ENCODE results near the gene PTPRE. TPM values are rescaled to one million over a fixed set of nuclear protein-coding genes. Genes with fewer than 3 reads are reported as not detected.
A peak's percentile ranks its signal among the peaks of the same experiment; 100 is the strongest.

The PTPRE gene
- total and polyA plus RNA-seq, 4 experiments from 2014 or later: 6.5 to 27.6 (median 18.9) TPM

DNA sequence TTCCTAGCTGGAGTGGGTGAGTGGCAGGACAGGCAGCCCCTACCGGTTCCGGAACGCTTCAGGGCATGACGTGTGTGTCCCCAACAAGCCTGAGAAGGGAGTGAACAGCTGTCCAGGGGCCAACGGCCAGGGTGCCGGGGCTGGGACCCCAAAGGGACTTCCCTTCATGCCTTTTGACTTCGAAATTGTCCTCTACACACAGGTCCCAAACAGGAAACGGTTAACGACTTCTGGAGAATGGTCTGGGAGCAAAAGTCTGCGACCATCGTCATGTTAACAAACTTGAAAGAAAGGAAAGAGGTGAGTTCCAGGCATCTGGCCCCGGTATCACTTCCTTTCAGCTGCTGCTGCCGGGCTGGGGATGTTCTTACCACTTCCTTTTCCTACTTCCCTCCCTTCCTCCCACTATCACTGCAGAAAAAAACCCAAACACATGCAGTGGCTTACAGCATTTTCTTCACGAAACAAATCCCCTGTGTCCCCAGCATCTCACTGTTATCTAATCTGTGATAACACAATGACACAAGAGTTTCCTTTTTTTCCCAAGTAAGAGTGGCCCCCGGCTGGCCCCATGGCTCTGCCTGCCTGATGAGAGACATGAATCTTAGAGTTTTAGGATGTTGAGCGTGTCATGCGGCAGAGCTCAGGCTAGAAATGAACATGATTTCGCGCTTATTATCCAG lies 156.1 kb downstream of the PTPRE start:
- no peaks in the 10 kb centered on the region for H3K27me3 Mint-ChIP-seq
- peaks cover 57 to 86% (median 73%) of the 10 kb centered on the region in 4 donors for H3K4me1 Mint-ChIP-seq
- H3K27ac ChIP-seq (ENCODE audit: low read depth, low read length): peak overlapping the region; percentile 67
- no peaks in the 10 kb centered on the region for H3K27me3 ChIP-seq (ENCODE audit: insufficient read depth, low read length)
- H3K4me3 ChIP-seq (ENCODE audit: low read length in 2 of 2): peak overlapping the region; percentile 31 to 54
- no peaks in the 10 kb centered on the region for H3K9me3 Mint-ChIP-seq
- peak; percentile 70 to 82 (median 74) for DNase-seq
- H3K4me3 Mint-ChIP-seq: peak overlapping the region; percentile 71 to 92 (median 83)
- peaks cover 18% of the 10 kb centered on the region for H3K36me3 ChIP-seq (ENCODE audit: insufficient read depth, low read length)
- ChIA-PET CTCF (ENCODE audit: partially characterized antibody) (interaction anchor here (0.6 to 19.7 kb wide), 11 partner anchors 9 to 648 kb away, joined by 3 to 509 read pairs (median 7); partner anchors contain the start of gene PTPRE), POLR2A (ENCODE audit: partially characterized antibody) (interaction anchor here (0.9 to 7.0 kb wide), 8 partner anchors 11 to 118 kb away, joined by 3 to 169 read pairs (median 8); no protein-coding TSS in a partner anchor)
- H3K4me1 ChIP-seq (ENCODE audit: insufficient read depth, low read length): peaks cover 53% of the 10 kb centered on the region
- peak overlapping the region; percentile 83 to 95 (median 92) for H3K27ac Mint-ChIP-seq
- intact Hi-C loops (cut with micrococcal nuclease): loop anchor here (1.0 kb wide), 1 partner anchor 16 kb away; no protein-coding TSS in a partner anchor
- peaks cover 35 to 68% of the 10 kb centered on the region in 2 donors for H3K36me3 Mint-ChIP-seq
- H3K9me3 ChIP-seq (ENCODE audit: control insufficient read depth in 1 of 2, low read length in 2 of 2): no peaks in the 10 kb centered on the region

- Mint-ChIP-seq H3K36me3 (peaks cover 39 to 66% of the 10 kb centered on the region in 2 donors), H3K27me3 (no peaks in the 10 kb centered on the region), H3K27ac (peak overlapping the region; percentile 83 to 95 (median 92)), H3K4me3 (peak overlapping the region; percentile 71 to 92 (median 83)), H3K4me1 (peaks cover 57 to 86% (median 71%) of the 10 kb centered on the region in 4 donors), H3K9me3 (no peaks in the 10 kb centered on the region)
- Histone ChIP-seq H3K4me1 (ENCODE audit: insufficient read depth, low read length) (peaks cover 53% of the 10 kb centered on the region), H3K4me3 (ENCODE audit: low read length in 2 of 2) (peak overlapping the region in 1 of 2 donors; percentile 54), H3K36me3 (ENCODE audit: insufficient read depth, low read length) (peaks cover 25% of the 10 kb centered on the region), H3K27ac (ENCODE audit: low read depth, low read length) (peak overlapping the region; percentile 67), H3K27me3 (ENCODE audit: insufficient read depth, low read length) (no peaks in the 10 kb centered on the region), H3K9me3 (ENCODE audit: control insufficient read depth in 1 of 2, low read length in 2 of 2) (no peaks in the 10 kb centered on the region)
- intact Hi-C loops (cut with micrococcal nuclease): loop anchor here (1.0 kb wide), 1 partner anchor 16 kb away; no protein-coding TSS in a partner anchor
- ChIA-PET CTCF (ENCODE audit: partially characterized antibody) (interaction anchor here (1.0 to 19.7 kb wide), 10 partner anchors 8 to 158 kb away, joined by 3 to 509 read pairs (median 7); partner anchors contain the start of gene PTPRE), POLR2A (ENCODE audit: partially characterized antibody) (interaction anchor here (1.2 to 7.0 kb wide), 7 partner anchors 12 to 117 kb away, joined by 3 to 169 read pairs (median 9); no protein-coding TSS in a partner anchor)
- DNase-seq: no peak
These were observed 156.8 kb downstream of the PTPRE start for GRCh38 chr10:128063736-128064107.

- intact Hi-C loops (cut with micrococcal nuclease): no loop called here
- Mint-ChIP-seq H3K36me3 (peaks cover 42 to 64% of the 10 kb centered on the region in 2 donors), H3K4me3 (peak overlapping the region; percentile 71 to 92 (median 80)), H3K27ac (peak overlapping the region; percentile 83 to 95 (median 90)), H3K27me3 (no peaks in the 10 kb centered on the region), H3K9me3 (no peaks in the 10 kb centered on the region), H3K4me1 (peaks cover 60 to 87% (median 72%) of the 10 kb centered on the region in 4 donors)
- Histone ChIP-seq H3K27ac (ENCODE audit: low read depth, low read length) (peak overlapping the region; percentile 67), H3K9me3 (ENCODE audit: control insufficient read depth in 1 of 2, low read length in 2 of 2) (no peaks in the 10 kb centered on the region), H3K4me3 (ENCODE audit: low read length in 2 of 2) (peak overlapping the region in 1 of 2 donors; percentile 54), H3K4me1 (ENCODE audit: insufficient read depth, low read length) (peaks cover 56% of the 10 kb centered on the region), H3K27me3 (ENCODE audit: insufficient read depth, low read length) (no peaks in the 10 kb centered on the region), H3K36me3 (ENCODE audit: insufficient read depth, low read length) (peaks cover 27% of the 10 kb centered on the region)
- peak; percentile 71 to 89 (median 75) for DNase-seq
- ChIA-PET POLR2A (ENCODE audit: partially characterized antibody) (interaction anchor here (0.7 to 7.0 kb wide), 11 partner anchors 17 to 157 kb away, joined by 3 to 169 read pairs (median 4); partner anchors contain the start of gene PTPRE), CTCF (ENCODE audit: partially characterized antibody) (interaction anchor here (1.0 to 19.7 kb wide), 8 partner anchors 7 to 147 kb away, joined by 3 to 509 read pairs (median 7); no protein-coding TSS in a partner anchor)
These were observed 157.4 kb downstream of the PTPRE start for GRCh38 chr10:128064108-128064969.

DNA sequence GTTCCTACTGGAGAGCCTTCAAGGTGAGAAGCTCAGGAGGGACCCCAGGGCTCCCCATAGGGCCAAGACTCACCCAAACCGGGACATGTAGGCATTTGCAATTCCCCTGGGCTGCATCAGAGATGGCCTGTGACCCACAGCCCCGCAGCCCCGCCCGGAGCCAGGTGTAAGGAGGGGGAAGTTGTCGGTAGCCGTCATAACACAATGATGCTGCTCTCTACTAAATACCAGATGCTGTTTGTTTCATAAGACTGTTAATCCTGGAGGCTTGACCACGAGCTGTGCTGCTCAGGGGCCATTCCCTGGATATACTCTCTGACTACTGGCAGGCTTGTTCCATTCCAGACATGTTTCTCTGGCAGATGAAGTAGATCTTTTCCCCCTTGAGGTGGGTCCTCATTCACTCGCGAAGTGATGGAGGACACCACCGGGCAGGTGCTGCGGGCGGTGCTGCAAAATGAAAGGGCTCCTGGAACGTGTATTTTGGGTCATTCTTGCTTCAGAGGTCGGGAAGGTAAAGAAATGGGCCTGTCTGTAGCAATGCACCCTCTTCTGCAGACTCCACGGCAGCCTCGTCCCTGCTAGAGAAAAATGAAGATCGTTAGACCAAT lies 158.2 kb downstream of the PTPRE start:
- Mint-ChIP-seq H3K9me3 (no peaks in the 10 kb centered on the region), H3K4me3 (peak overlapping the region; percentile 71 to 92 (median 80)), H3K36me3 (peaks cover 43 to 64% of the 10 kb centered on the region in 2 donors), H3K27ac (peak overlapping the region; percentile 83 to 95 (median 90)), H3K27me3 (no peaks in the 10 kb centered on the region), H3K4me1 (peaks cover 60 to 82% (median 71%) of the 10 kb centered on the region in 4 donors)
- Histone ChIP-seq H3K27ac (ENCODE audit: low read depth, low read length) (peak overlapping the region; percentile 67), H3K27me3 (ENCODE audit: insufficient read depth, low read length) (no peaks in the 10 kb centered on the region), H3K9me3 (ENCODE audit: control insufficient read depth in 1 of 2, low read length in 2 of 2) (no peaks in the 10 kb centered on the region), H3K36me3 (ENCODE audit: insufficient read depth, low read length) (peaks cover 33% of the 10 kb centered on the region), H3K4me1 (ENCODE audit: insufficient read depth, low read length) (peaks cover 56% of the 10 kb centered on the region), H3K4me3 (ENCODE audit: low read length in 2 of 2) (peak overlapping the region in 1 of 2 donors; percentile 54)
- DNase-seq: no peak
- POLR2A ChIA-PET (ENCODE audit: partially characterized antibody): interaction anchor here (0.7 to 7.0 kb wide), 8 partner anchors 18 to 158 kb away, joined by 3 to 169 read pairs (median 4); partner anchors contain the start of gene PTPRE
- CTCF ChIA-PET (ENCODE audit: partially characterized antibody): interaction anchor here (0.7 to 19.7 kb wide), 4 partner anchors 12 to 147 kb away, joined by 3 to 509 read pairs (median 10); no protein-coding TSS in a partner anchor
- intact Hi-C loops (cut with micrococcal nuclease): no loop called here

- peak overlapping the region; percentile 67 for H3K27ac ChIP-seq (ENCODE audit: low read depth, low read length)
- Mint-ChIP-seq H3K9me3 (no peaks in the 10 kb centered on the region), H3K27ac (peak overlapping the region in 5 of 7 donors; percentile 36 to 93 (median 83)), H3K27me3 (no peaks in the 10 kb centered on the region), H3K4me3 (peak overlapping the region in 7 of 8 donors; percentile 5 to 92 (median 76)), H3K36me3 (peaks cover 40 to 62% of the 10 kb centered on the region in 2 donors), H3K4me1 (peaks cover 57 to 74% (median 66%) of the 10 kb centered on the region in 4 donors)
- intact Hi-C loops (cut with micrococcal nuclease): no loop called here
- H3K27me3 ChIP-seq (ENCODE audit: insufficient read depth, low read length): no peaks in the 10 kb centered on the region
- DNase-seq: no peak
- peaks cover 42% of the 10 kb centered on the region for H3K36me3 ChIP-seq (ENCODE audit: insufficient read depth, low read length)
- ChIA-PET CTCF (ENCODE audit: partially characterized antibody) (interaction anchor here (2.0 to 19.7 kb wide), 2 partner anchors 13 to 32 kb away, joined by 7 to 509 read pairs; no protein-coding TSS in a partner anchor), POLR2A (ENCODE audit: partially characterized antibody) (interaction anchor here (1.3 to 7.0 kb wide), 2 partner anchors 19 to 37 kb away, joined by 3 to 169 read pairs; no protein-coding TSS in a partner anchor)
- H3K9me3 ChIP-seq (ENCODE audit: control insufficient read depth in 1 of 2, low read length in 2 of 2): no peaks in the 10 kb centered on the region
- peaks cover 56% of the 10 kb centered on the region for H3K4me1 ChIP-seq (ENCODE audit: insufficient read depth, low read length)
- H3K4me3 ChIP-seq (ENCODE audit: low read length in 2 of 2): no peak overlapping the region
These were observed 159.1 kb downstream of the PTPRE start for GRCh38 chr10:128065881-128066534.

DNA sequence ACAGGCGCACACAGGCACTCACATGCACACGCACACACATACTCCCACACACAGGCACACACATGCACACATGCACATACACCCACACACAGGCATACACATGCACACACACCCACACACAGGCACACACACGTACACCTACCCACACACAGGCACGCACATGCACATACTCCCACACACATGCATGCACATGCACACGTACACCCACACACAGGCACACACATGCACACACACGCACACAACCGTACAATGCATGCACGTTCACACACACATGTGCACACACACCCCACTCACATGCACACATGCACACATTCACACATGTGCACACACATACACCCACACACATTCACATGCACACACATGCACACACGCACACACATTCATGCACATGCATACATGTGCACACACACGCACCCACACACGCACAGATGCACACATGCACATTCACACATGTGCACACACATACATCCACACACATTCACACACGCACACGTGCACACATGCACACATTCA lies 160.0 kb downstream of the PTPRE start:
- ChIA-PET POLR2A (ENCODE audit: partially characterized antibody) (interaction anchor here (7.0 kb wide), 1 partner anchor 20 kb away, joined by 169 read pairs; no protein-coding TSS in a partner anchor), CTCF (ENCODE audit: partially characterized antibody) (interaction anchor here (19.7 kb wide), 1 partner anchor 33 kb away, joined by 509 read pairs; no protein-coding TSS in a partner anchor)
- H3K36me3 Mint-ChIP-seq: peaks cover 44 to 68% of the 10 kb centered on the region in 2 donors

More for the DNA sequence above, 160.0 kb downstream of the PTPRE start:
- Histone ChIP-seq H3K36me3 (ENCODE audit: insufficient read depth, low read length) (peaks cover 51% of the 10 kb centered on the region), H3K27ac (ENCODE audit: low read depth, low read length) (no peak overlapping the region), H3K9me3 (ENCODE audit: control insufficient read depth in 1 of 2, low read length in 2 of 2) (no peaks in the 10 kb centered on the region), H3K4me3 (ENCODE audit: low read length in 2 of 2) (no peak overlapping the region), H3K4me1 (ENCODE audit: insufficient read depth, low read length) (peaks cover 54% of the 10 kb centered on the region), H3K27me3 (ENCODE audit: insufficient read depth, low read length) (no peaks in the 10 kb centered on the region)
- H3K9me3 Mint-ChIP-seq: no peaks in the 10 kb centered on the region
- H3K27me3 Mint-ChIP-seq: no peaks in the 10 kb centered on the region
- intact Hi-C loops (cut with micrococcal nuclease): no loop called here
- DNase-seq: no peak
- peak overlapping the region in 6 of 7 donors; percentile 20 to 85 (median 44) for H3K27ac Mint-ChIP-seq
- H3K4me3 Mint-ChIP-seq: peak overlapping the region in 5 of 8 donors; percentile 1 to 61 (median 24)
- peaks cover 57 to 69% (median 61%) of the 10 kb centered on the region in 4 donors for H3K4me1 Mint-ChIP-seq
